Liver (tissue), 9 donors: Measurements from ENCODE around the gene MT1A. TPM values are rescaled to one million over a fixed set of nuclear protein-coding genes. Genes with fewer than 3 reads are reported as not detected.

ENCODE experiments used
- DNase-seq: peaks from one replicate; pipeline ENCODE4 v3.0.0-alpha.2; 2017; ENCODE audit warnings: low spot score
- H3K27ac ChIP-seq, 2 donors: one replicate each; pipeline ENCODE4 v1.7.0; 2013; ENCODE audit warnings: inconsistent platforms in 2 of 2, low read length in 2 of 2, control low read depth in 1 of 2, low read depth in 1 of 2, mild to moderate bottlenecking in 1 of 2
- H3K27me3 ChIP-seq, 4 donors: one replicate each; pipeline versions ENCODE4 v1.6.1 to v1.7.0; 2013; ENCODE audit warnings: low read length in 3 of 4, inconsistent platforms in 1 of 4, mild to moderate bottlenecking in 1 of 4, moderate library complexity in 1 of 4; ENCODE audit not compliant: control insufficient read depth in 4 of 4, insufficient read depth in 4 of 4
- H3K36me3 ChIP-seq, 4 donors: one replicate each; pipeline versions ENCODE4 v1.6.1 to v1.7.0; 2013; ENCODE audit warnings: low read length in 3 of 4, mild to moderate bottlenecking in 3 of 4, low read depth in 1 of 4, moderate library complexity in 1 of 4; ENCODE audit not compliant: control insufficient read depth in 4 of 4, insufficient read depth in 3 of 4
- H3K4me1 ChIP-seq, 4 donors: one replicate each; pipeline versions ENCODE4 v1.6.1 to v1.7.0; 2013; ENCODE audit warnings: low read length in 3 of 4, mild to moderate bottlenecking in 3 of 4, moderate library complexity in 1 of 4; ENCODE audit not compliant: control insufficient read depth in 4 of 4, insufficient read depth in 4 of 4
- H3K4me3 ChIP-seq, 3 donors: one replicate each; pipeline versions ENCODE4 v1.6.1 to v1.7.0; 2013; ENCODE audit warnings: low read length in 3 of 3, control low read depth in 1 of 3, low read depth in 1 of 3, mild to moderate bottlenecking in 1 of 3
- H3K9ac ChIP-seq, 2 donors: one replicate each; pipeline ENCODE4 v1.7.0; 2013; ENCODE audit warnings: low read length in 2 of 2, mild to moderate bottlenecking in 2 of 2, moderate library complexity in 2 of 2, control low read depth in 1 of 2, low read depth in 1 of 2
- H3K9me3 ChIP-seq, 4 donors: one replicate each; pipeline versions ENCODE4 v1.6.1 to v1.7.0; 2013; ENCODE audit warnings: low read length in 3 of 4; ENCODE audit not compliant: control insufficient read depth in 4 of 4
- ATF3 ChIP-seq: IDR thresholded peaks from 2 replicates; pipeline ENCODE4 v1.6.1; 2016; ENCODE audit warnings: antibody characterized with exemption
- EGR1 ChIP-seq, 2 donors: IDR thresholded peaks; 2 replicates each; pipeline ENCODE4 v1.6.1; 2016 to 2018; ENCODE audit warnings: antibody characterized with exemption in 2 of 2, low read depth in 2 of 2
- FOXA1 ChIP-seq: IDR thresholded peaks from 2 replicates; pipeline ENCODE4 v1.6.1; 2016; ENCODE audit warnings: antibody characterized with exemption
- FOXA2 ChIP-seq: IDR thresholded peaks from 2 replicates; pipeline ENCODE4 v1.6.1; 2016; ENCODE audit warnings: antibody characterized with exemption
- HNF4A ChIP-seq, 2 donors: conservative IDR thresholded peaks; 2 replicates each; pipeline ENCODE4 v1.6.1; 2016; ENCODE audit warnings: antibody characterized with exemption in 2 of 2, mild to moderate bottlenecking in 2 of 2
- HNF4G ChIP-seq: IDR thresholded peaks from 2 replicates; pipeline ENCODE4 v1.6.1; 2016; ENCODE audit warnings: antibody characterized with exemption
- JUND ChIP-seq, 2 donors: IDR thresholded peaks; 2 replicates each; pipeline ENCODE4 v1.6.1; 2016; ENCODE audit warnings: antibody characterized with exemption in 2 of 2
- MAX ChIP-seq: IDR thresholded peaks from 2 replicates; pipeline ENCODE4 v1.6.1; 2016; ENCODE audit warnings: antibody characterized with exemption
- NR2F2 ChIP-seq: IDR thresholded peaks from 2 replicates; pipeline ENCODE4 v1.6.1; 2016; ENCODE audit warnings: antibody characterized with exemption
- RAD21 ChIP-seq, 2 donors: IDR thresholded peaks; 2 replicates each; pipeline ENCODE4 v1.6.1; 2016; ENCODE audit warnings: antibody characterized with exemption in 2 of 2, mild to moderate bottlenecking in 2 of 2
- REST ChIP-seq: IDR thresholded peaks from 2 replicates; pipeline ENCODE4 v1.6.1; 2016; ENCODE audit warnings: antibody characterized with exemption, mild to moderate bottlenecking
- RXRA ChIP-seq, 2 donors: IDR thresholded peaks; 2 replicates each; pipeline ENCODE4 v1.6.1; 2017 to 2018; ENCODE audit warnings: antibody characterized with exemption in 2 of 2, mild to moderate bottlenecking in 1 of 2
- SP1 ChIP-seq: IDR thresholded peaks from 2 replicates; pipeline ENCODE4 v1.6.1; 2018; ENCODE audit warnings: antibody characterized with exemption, mild to moderate bottlenecking
- YY1 ChIP-seq: IDR thresholded peaks from 2 replicates; pipeline ENCODE4 v1.6.1; 2016; ENCODE audit warnings: antibody characterized with exemption, mild to moderate bottlenecking
- ZBTB33 ChIP-seq: IDR thresholded peaks from 2 replicates; pipeline ENCODE4 v1.6.1; 2016; ENCODE audit warnings: antibody characterized with exemption
- WGBS: extraction: QIAGEN DNeasy Blood & Tissue Kit; methylation state at CpG from one replicate; pipeline ENCODE4 v1.1.7; 2013; 5-methylcytosine and 5-hydroxymethylcytosine counted together
- polyA plus RNA-seq, 2 donors: library from polyadenylated mRNA; stranded (reverse) in 1 of 2; unstranded in 1 of 2; fragments of 200-250 nt in 1 of 2; fragments of >200 nt in 1 of 2; fragmentation: Nextera tagmentation in 1 of 2; extraction: Ambion mirVana in 1 of 2; gene quantifications; one replicate each; pipeline versions ENCODE4 v1.2.1 to v1.2.3, GENCODE V29; 2013 to 2015
- total RNA-seq, 2 donors: library from RNA; depleted of rRNA; stranded (reverse); fragments of >200 nt; gene quantifications; one replicate each; pipeline ENCODE4 v1.2.3, GENCODE V29; 2014
- donor health status: healthy.
- donor health status: healthy.
- donor health status: healthy.
- donor health status: healthy.
- donor health status: healthy.

Gene MT1A
- total and polyA plus RNA-seq, 4 donors, result 10.1 to 511 (median 74.6) TPM

- DNase-seq, result no peak
- WGBS, result 14% methylated on average over 8 of the region's 8 CpGs
- Histone ChIP-seq H3K4me1 (peaks cover 4 to 19% (median 10%) of the 10 kb centered on the region in 4 donors), H3K9me3 (no peaks in the 10 kb centered on the region), H3K4me3 (peak overlapping the region; percentile 60 to 78 (median 77)), H3K36me3 (no peaks in the 10 kb centered on the region), H3K27ac (peak overlapping the region; percentile 80 to 89), H3K27me3 (no peaks in the 10 kb centered on the region), H3K9ac (peak overlapping the region; percentile 83)
- no peak for TF ChIP-seq REST
- no peak for TF ChIP-seq RAD21 (IDR thresholded peaks at IDR 0.05)
- TF ChIP-seq YY1, result no peak
- TF ChIP-seq ATF3, result no peak
- TF ChIP-seq JUND (IDR thresholded peaks at IDR 0.05), result no peak
- no peak for TF ChIP-seq SP1
- TF ChIP-seq HNF4G, result no peak
- no peak for TF ChIP-seq MAX
- no peak for TF ChIP-seq ZBTB33
- TF ChIP-seq RXRA (IDR thresholded peaks at IDR 0.05), result no peak
- TF ChIP-seq FOXA1, result no peak
Measured at GRCh38 chr16:56682703-56683397, 44.4 kb downstream of the MT1A start.

- Histone ChIP-seq H3K36me3 (no peaks in the 10 kb centered on the region), H3K9me3 (no peaks in the 10 kb centered on the region), H3K27ac (peak overlapping the region; percentile 80 to 89), H3K27me3 (no peaks in the 10 kb centered on the region), H3K4me1 (peaks cover 4 to 19% (median 10%) of the 10 kb centered on the region in 4 donors), H3K4me3 (peak overlapping the region; percentile 60 to 78 (median 77)), H3K9ac (peak overlapping the region; percentile 83)
- DNase-seq, result no peak
- WGBS, result 37% methylated on average over 5 of the region's 5 CpGs
- no peak for TF ChIP-seq FOXA2
- TF ChIP-seq FOXA1, result no peak
- TF ChIP-seq RXRA (IDR thresholded peaks at IDR 0.05), result peak in 1 of 2 donors; percentile 3
- peak in 1 of 2 donors; percentile 15 for TF ChIP-seq EGR1 (IDR thresholded peaks at IDR 0.05; ENCODE audit: low read depth in 2 of 2)
- TF ChIP-seq HNF4G, result no peak
- no peak for TF ChIP-seq HNF4A (conservative IDR thresholded peaks at IDR 0.05)
- no peak for TF ChIP-seq NR2F2
- no peak for TF ChIP-seq MAX
Measured at GRCh38 chr16:56683424-56684172, 45.1 kb downstream of the MT1A start.
